ENCODE results near the gene CYTH3.

Gene CYTH3

GRCh38 chr7:6273380-6273837 is 985 bp upstream of the CYTH3 start:
- Mint-ChIP-seq H3K9me3 (no peaks in the 10 kb centered on the region), H3K4me1 (peaks cover 38% of the 10 kb centered on the region), H3K27ac (peak overlapping the region; percentile 52 to 76 (median 54)), H3K36me3 (ENCODE audit: low read depth) (no peaks in the 10 kb centered on the region), H3K4me3 (peak overlapping the region; percentile 85 to 89 (median 87)), H3K27me3 (ENCODE audit: low read depth) (peaks cover 6% of the 10 kb centered on the region)
- TF ChIP-seq CTCF (IDR thresholded peaks at IDR 0.05; ENCODE audit: unreplicated experiment in 3 of 3) = no peak

- no peaks in the 10 kb centered on the region for H3K9me3 Mint-ChIP-seq
- peak overlapping the region in 1 of 3 experiments; percentile 4 for H3K27ac Mint-ChIP-seq
- peaks cover 12% of the 10 kb centered on the region for H3K27me3 Mint-ChIP-seq (ENCODE audit: low read depth)
- no peak for TF ChIP-seq CTCF (IDR thresholded peaks at IDR 0.05; ENCODE audit: unreplicated experiment in 3 of 3)
- peaks cover 35% of the 10 kb centered on the region for H3K4me1 Mint-ChIP-seq
- H3K4me3 Mint-ChIP-seq = peak overlapping the region; percentile 93 to 98 (median 94)
- H3K36me3 Mint-ChIP-seq (ENCODE audit: low read depth) = no peaks in the 10 kb centered on the region
These were observed 557 bp downstream of the CYTH3 start for GRCh38 chr7:6271694-6272440.

GRCh38 chr7:6271060-6271658 is 1.3 kb downstream of the CYTH3 start:
- Mint-ChIP-seq H3K27ac (peak overlapping the region in 2 of 3 experiments; percentile 4 to 20), H3K27me3 (ENCODE audit: low read depth) (peaks cover 12% of the 10 kb centered on the region), H3K36me3 (ENCODE audit: low read depth) (no peaks in the 10 kb centered on the region), H3K4me3 (peak overlapping the region; percentile 93 to 98 (median 94)), H3K4me1 (peaks cover 38% of the 10 kb centered on the region), H3K9me3 (no peaks in the 10 kb centered on the region)
- TF ChIP-seq CTCF (IDR thresholded peaks at IDR 0.05; ENCODE audit: unreplicated experiment in 3 of 3) = no peak

GRCh38 chr7:6269527-6269926 is 2.9 kb downstream of the CYTH3 start:
- peaks cover 38% of the 10 kb centered on the region for H3K4me1 Mint-ChIP-seq
- peak overlapping the region in 2 of 3 experiments; percentile 13 to 26 for H3K27ac Mint-ChIP-seq
- peaks cover 12% of the 10 kb centered on the region for H3K27me3 Mint-ChIP-seq (ENCODE audit: low read depth)
- peak overlapping the region; percentile 36 to 57 (median 50) for H3K4me3 Mint-ChIP-seq
- no peaks in the 10 kb centered on the region for H3K9me3 Mint-ChIP-seq
- TF ChIP-seq CTCF (IDR thresholded peaks at IDR 0.05; ENCODE audit: unreplicated experiment in 3 of 3) = no peak
- H3K36me3 Mint-ChIP-seq (ENCODE audit: low read depth) = no peaks in the 10 kb centered on the region

GRCh38 chr7:6268907-6269306 is 3.5 kb downstream of the CYTH3 start:
- Mint-ChIP-seq H3K4me1 (peaks cover 38% of the 10 kb centered on the region), H3K9me3 (no peaks in the 10 kb centered on the region), H3K36me3 (ENCODE audit: low read depth) (no peaks in the 10 kb centered on the region), H3K27ac (no peak overlapping the region), H3K4me3 (peak overlapping the region in 2 of 3 experiments; percentile 34 to 61), H3K27me3 (ENCODE audit: low read depth) (peaks cover 12% of the 10 kb centered on the region)
- no peak for TF ChIP-seq CTCF (IDR thresholded peaks at IDR 0.05; ENCODE audit: unreplicated experiment in 3 of 3)
